ENCODE measurements around the gene FCGBP.

The FCGBP gene

GRCh38 chr19:39946532-39946931 lies 12.1 kb upstream of the FCGBP start:
- DNase-seq (ENCODE audit: low read depth in 2 of 2) = no peak

- DNase-seq (ENCODE audit: low read depth in 2 of 2) = no peak
Measured at GRCh38 chr19:39943586-39943985, 9.2 kb upstream of the FCGBP start.

GRCh38 chr19:39942366-39942730 lies 7.9 kb upstream of the FCGBP start:
- DNase-seq (ENCODE audit: low read depth in 2 of 2) = no peak

GRCh38 chr19:39941615-39942365 lies 7.4 kb upstream of the FCGBP start:
- DNase-seq (ENCODE audit: low read depth in 2 of 2) = no peak

- no peak for DNase-seq (ENCODE audit: low read depth in 2 of 2)
Measured at GRCh38 chr19:39941151-39941550, 6.7 kb upstream of the FCGBP start.

- no peak for DNase-seq (ENCODE audit: low read depth in 2 of 2)
Measured at GRCh38 chr19:39940221-39940833, 5.9 kb upstream of the FCGBP start.

- DNase-seq (ENCODE audit: low read depth in 2 of 2) = no peak
Measured at GRCh38 chr19:39939556-39939955, 5.1 kb upstream of the FCGBP start.

- no peak for DNase-seq (ENCODE audit: low read depth in 2 of 2)
Measured at GRCh38 chr19:39937787-39938186, 3.4 kb upstream of the FCGBP start.

GRCh38 chr19:39937094-39937720 lies 2.8 kb upstream of the FCGBP start:
- DNase-seq (ENCODE audit: low read depth in 2 of 2) = no peak

- DNase-seq (ENCODE audit: low read depth in 2 of 2) = no peak
Measured at GRCh38 chr19:39936622-39937021, 2.2 kb upstream of the FCGBP start.

GRCh38 chr19:39936020-39936419 lies 1.6 kb upstream of the FCGBP start:
- no peak for DNase-seq (ENCODE audit: low read depth in 2 of 2)

GRCh38 chr19:39935364-39935661 lies 879 bp upstream of the FCGBP start:
- DNase-seq (ENCODE audit: low read depth in 2 of 2) = no peak

- DNase-seq (ENCODE audit: low read depth in 2 of 2) = no peak
Measured at GRCh38 chr19:39929750-39930149, 4.7 kb downstream of the FCGBP start.

- no peak for DNase-seq (ENCODE audit: low read depth in 2 of 2)
Measured at GRCh38 chr19:39928357-39928725, 6.1 kb downstream of the FCGBP start.

- no peak for DNase-seq (ENCODE audit: low read depth in 2 of 2)
Measured at GRCh38 chr19:39927524-39928356, 6.7 kb downstream of the FCGBP start.

- DNase-seq (ENCODE audit: low read depth in 2 of 2) = no peak
Measured at GRCh38 chr19:39927076-39927475, 7.4 kb downstream of the FCGBP start.

GRCh38 chr19:39926170-39926760 lies 8.2 kb downstream of the FCGBP start:
- no peak for DNase-seq (ENCODE audit: low read depth in 2 of 2)

GRCh38 chr19:39924952-39925351 lies 9.5 kb downstream of the FCGBP start:
- no peak for DNase-seq (ENCODE audit: low read depth in 2 of 2)

GRCh38 chr19:39924389-39924788 lies 10.0 kb downstream of the FCGBP start:
- DNase-seq (ENCODE audit: low read depth in 2 of 2) = no peak

- no peak for DNase-seq (ENCODE audit: low read depth in 2 of 2)
Measured at GRCh38 chr19:39923862-39924261, 10.6 kb downstream of the FCGBP start.

GRCh38 chr19:39919976-39920375 lies 14.5 kb downstream of the FCGBP start:
- DNase-seq (ENCODE audit: low read depth in 2 of 2) = no peak

GRCh38 chr19:39918183-39918651 lies 16.2 kb downstream of the FCGBP start:
- DNase-seq (ENCODE audit: low read depth in 2 of 2) = no peak
